Activated CD8-positive, alpha-beta T cell treated with anti-CD3 and anti-CD28 coated beads for 36 hours (primary cell): ENCODE results near the gene KCP. TPM values are rescaled to one million over a fixed set of nuclear protein-coding genes. Genes with fewer than 3 reads are reported as not detected.

ENCODE experiments used
- ATAC-seq: fragments of 200-7000 bp; cut with Tn5 transposase; one replicate; pipeline ENCODE4 v1.10.0; 2021; ENCODE audit warnings: mild to moderate bottlenecking, moderate library complexity
- CTCF ChIA-PET: fragments of 350-600 bp; sonication (Branson Sonifier 250); formaldehyde crosslinking; loops from one replicate; lab custom pipeline; 2021; ENCODE audit warnings: antibody characterized with exemption; lab: Charles Lee
- POLR2A ChIA-PET: fragments of 350-600 bp; sonication (Branson Sonifier 250); formaldehyde crosslinking; loops from one replicate; lab custom pipeline; 2021; ENCODE audit warnings: antibody characterized with exemption; lab: Charles Lee
- DNase-seq: peaks from one replicate; pipeline ENCODE4 v3.0.0-alpha.2; 2020
- H3K27ac Mint-ChIP-seq: one replicate; pipeline ENCODE4 v1.8.0; 2021; ENCODE audit warnings: mild to moderate bottlenecking, mixed read lengths
- H3K27me3 Mint-ChIP-seq: one replicate; pipeline ENCODE4 v1.8.0; 2021; ENCODE audit warnings: mixed read lengths
- H3K36me3 Mint-ChIP-seq: one replicate; pipeline ENCODE4 v1.8.0; 2021; ENCODE audit warnings: low read depth, mixed read lengths
- H3K4me1 Mint-ChIP-seq: one replicate; pipeline ENCODE4 v1.8.0; 2021; ENCODE audit warnings: low read depth, mixed read lengths
- H3K4me3 Mint-ChIP-seq: one replicate; pipeline ENCODE4 v1.8.0; 2021; ENCODE audit warnings: mild to moderate bottlenecking, moderate library complexity, mixed read lengths
- H3K9me3 Mint-ChIP-seq: one replicate; pipeline ENCODE4 v1.8.0; 2021; ENCODE audit warnings: mixed read lengths
- CTCF ChIP-seq: fragments of 200-600 bp; IDR thresholded peaks from one replicate; pipeline ENCODE4 v1.8.0; 2022; ENCODE audit warnings: antibody characterized with exemption, mild to moderate bottlenecking
- intact Hi-C: fragments of 100-400 bp; cut with micrococcal nuclease; formaldehyde crosslinking; loops from one replicate; pipeline ENCODE4 v1.10.0; 2022
- total RNA-seq, 2 experiments: library from RNA; stranded (reverse); gene quantifications; one replicate each; pipeline ENCODE4 v1.2.3, GENCODE V29; 2021

KCP gene
- total RNA-seq, 2 experiments from 2014 or later, result not detected

- Mint-ChIP-seq H3K4me3 (no peak overlapping the region), H3K4me1 (no peaks in the 10 kb centered on the region), H3K36me3 (no peaks in the 10 kb centered on the region), H3K9me3 (no peaks in the 10 kb centered on the region), H3K27me3 (no peaks in the 10 kb centered on the region), H3K27ac (no peak overlapping the region)
- intact Hi-C loops, result no loop called here
- ChIA-PET CTCF (no interaction called here), POLR2A (no interaction called here)
- DNase-seq (no peak), ATAC-seq (no peak)
- no peak for TF ChIP-seq CTCF
These were observed 61.4 kb downstream of the KCP start for GRCh38 chr7:128849156-128849515.

- Mint-ChIP-seq H3K4me1 (no peaks in the 10 kb centered on the region), H3K27me3 (no peaks in the 10 kb centered on the region), H3K4me3 (no peak overlapping the region), H3K9me3 (no peaks in the 10 kb centered on the region), H3K27ac (no peak overlapping the region), H3K36me3 (no peaks in the 10 kb centered on the region)
- no peak for DNase-seq
- intact Hi-C loops, result no loop called here
- POLR2A ChIA-PET, result no interaction called here
- TF ChIP-seq CTCF, result no peak
- CTCF ChIA-PET, result no interaction called here
- no peak for ATAC-seq
These were observed 62.0 kb downstream of the KCP start for GRCh38 chr7:128848289-128849155.

- intact Hi-C loops, result no loop called here
- ATAC-seq, result no peak
- Mint-ChIP-seq H3K4me3 (no peak overlapping the region), H3K4me1 (no peaks in the 10 kb centered on the region), H3K36me3 (no peaks in the 10 kb centered on the region), H3K9me3 (no peaks in the 10 kb centered on the region), H3K27me3 (no peaks in the 10 kb centered on the region), H3K27ac (no peak overlapping the region)
- ChIA-PET CTCF (no interaction called here), POLR2A (no interaction called here)
- no peak for DNase-seq
- TF ChIP-seq CTCF, result no peak
These were observed 62.7 kb downstream of the KCP start for GRCh38 chr7:128847721-128848211.

- CTCF ChIA-PET, result no interaction called here
- peaks cover 3% of the 10 kb centered on the region for H3K4me1 Mint-ChIP-seq
- H3K9me3 Mint-ChIP-seq, result no peaks in the 10 kb centered on the region
- intact Hi-C loops, result no loop called here
- H3K4me3 Mint-ChIP-seq, result no peak overlapping the region
- DNase-seq (no peak), ATAC-seq (no peak)
- H3K27me3 Mint-ChIP-seq, result no peaks in the 10 kb centered on the region
- H3K36me3 Mint-ChIP-seq, result no peaks in the 10 kb centered on the region
- TF ChIP-seq CTCF, result no peak
- POLR2A ChIA-PET, result no interaction called here
- H3K27ac Mint-ChIP-seq, result no peak overlapping the region
These were observed 63.6 kb downstream of the KCP start for GRCh38 chr7:128846781-128847444.

- ATAC-seq, result no peak
- intact Hi-C loops, result no loop called here
- ChIA-PET CTCF (interaction anchor here (1.2 kb wide), 1 partner anchor 15 kb away, joined by 3 read pairs; no protein-coding TSS in a partner anchor), POLR2A (no interaction called here)
- Mint-ChIP-seq H3K4me3 (no peak overlapping the region), H3K36me3 (no peaks in the 10 kb centered on the region), H3K4me1 (peaks cover 9% of the 10 kb centered on the region), H3K27ac (no peak overlapping the region), H3K9me3 (no peaks in the 10 kb centered on the region), H3K27me3 (no peaks in the 10 kb centered on the region)
- DNase-seq, result no peak
- TF ChIP-seq CTCF, result no peak
These were observed 64.5 kb downstream of the KCP start for GRCh38 chr7:128845987-128846386.
